ENCODE data around the gene ANKIB1.
"Not testable (repeated sequence)": the region's sequence is repeated elsewhere in the genome, so short reads cannot be mapped to it uniquely, and the experiment has no call there.

Gene ANKIB1

GRCh38 chr7:92333866-92334265 is 88.1 kb downstream of the ANKIB1 start:
- DNase-seq, result no peak

- DNase-seq, result no peak
Measured at GRCh38 chr7:92335574-92335973, 89.8 kb downstream of the ANKIB1 start.

DNA sequence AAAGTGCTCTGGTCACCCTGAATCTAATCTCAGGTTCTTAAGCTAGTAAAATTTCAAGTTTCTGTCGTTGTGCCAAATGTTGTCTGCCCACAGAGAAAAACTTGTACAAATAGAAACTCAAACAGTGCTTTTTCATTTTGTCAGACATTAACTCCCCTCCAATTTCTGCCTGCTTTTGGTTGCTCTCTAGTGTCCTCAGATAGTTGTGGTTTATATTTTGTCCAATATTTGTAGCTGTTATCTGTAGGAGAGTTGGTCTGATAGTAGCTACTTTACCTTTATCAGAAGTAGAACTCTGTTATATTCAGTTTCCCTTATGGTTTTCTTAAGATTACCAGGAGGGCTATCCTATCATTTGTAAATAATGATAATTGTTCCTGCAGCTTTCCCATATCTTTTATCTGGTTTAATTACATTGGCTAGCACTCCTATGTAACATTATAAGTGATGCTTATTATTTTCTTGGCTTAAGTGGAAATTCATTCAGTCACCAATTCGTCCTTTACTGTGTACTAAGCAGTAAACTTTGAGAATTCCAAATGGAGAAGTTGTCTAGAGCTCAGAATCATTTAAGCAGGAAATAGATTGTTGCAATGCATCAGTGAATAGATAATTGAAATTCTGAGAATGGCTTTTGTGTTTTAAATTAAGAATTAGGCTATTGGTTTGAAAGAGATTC is 91.0 kb downstream of the ANKIB1 start:
- no peak for DNase-seq

GRCh38 chr7:92340016-92340415 is 94.2 kb downstream of the ANKIB1 start:
- DNase-seq, result peak; percentile 12

GRCh38 chr7:92343714-92344113 is 97.9 kb downstream of the ANKIB1 start:
- no peak for DNase-seq

GRCh38 chr7:92352009-92352408 is 106.2 kb downstream of the ANKIB1 start:
- no peak for DNase-seq

- DNase-seq, result no peak
Measured at GRCh38 chr7:92354214-92354613, 108.4 kb downstream of the ANKIB1 start.

- DNase-seq, result no peak
Measured at GRCh38 chr7:92356406-92356805, 110.6 kb downstream of the ANKIB1 start.

GRCh38 chr7:92357260-92357659 is 111.5 kb downstream of the ANKIB1 start:
- DNase-seq, result no peak

DNA sequence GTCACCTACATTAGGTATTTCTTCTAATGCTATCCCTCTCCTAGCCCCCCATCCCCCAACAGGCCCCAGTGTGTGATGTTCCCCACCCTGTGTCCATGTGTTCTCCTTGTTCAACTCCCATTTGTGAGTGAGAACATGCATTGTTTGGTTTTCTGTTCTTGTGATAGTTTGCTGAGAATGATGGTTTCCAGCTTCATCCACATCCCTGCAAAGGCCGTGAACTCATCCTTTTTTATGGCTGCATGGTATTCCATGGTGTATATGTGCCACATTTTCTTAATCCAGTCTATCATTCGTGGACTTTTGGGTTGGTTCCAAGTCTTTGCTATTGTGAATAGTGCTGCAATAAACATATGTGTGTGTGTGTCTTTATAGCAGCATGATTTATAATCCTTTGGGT is 113.4 kb downstream of the ANKIB1 start:
- not testable (repeated sequence) for DNase-seq

- no peak for DNase-seq
Measured at GRCh38 chr7:92359801-92360200, 114.0 kb downstream of the ANKIB1 start.

GRCh38 chr7:92360387-92360786 is 114.6 kb downstream of the ANKIB1 start:
- DNase-seq, result no peak

- DNase-seq, result no peak
Measured at GRCh38 chr7:92362131-92362530, 116.4 kb downstream of the ANKIB1 start.

GRCh38 chr7:92366730-92367129 is 121.0 kb downstream of the ANKIB1 start:
- no peak for DNase-seq

DNA sequence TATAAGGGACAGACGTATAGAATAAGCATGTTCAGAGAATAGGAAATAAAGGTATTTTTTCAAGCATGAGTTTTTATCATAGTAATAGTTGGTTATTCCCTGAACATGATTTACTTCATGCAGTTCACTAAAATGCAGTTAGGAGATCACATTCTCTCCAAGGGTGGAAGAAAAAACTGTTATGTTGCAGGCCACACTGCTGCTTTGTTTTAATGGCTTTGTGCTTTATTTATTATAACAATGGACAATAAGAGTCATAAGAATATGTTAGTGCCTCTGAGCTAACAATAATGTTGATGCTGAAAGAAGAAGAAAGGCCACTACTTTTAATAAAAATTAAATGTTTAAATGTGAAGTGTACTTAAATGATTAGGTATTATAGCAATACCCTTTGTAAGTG is 123.0 kb downstream of the ANKIB1 start:
- peak; percentile 63 for DNase-seq

- DNase-seq, result no peak
Measured at GRCh38 chr7:92375013-92375412, 129.2 kb downstream of the ANKIB1 start.

DNA sequence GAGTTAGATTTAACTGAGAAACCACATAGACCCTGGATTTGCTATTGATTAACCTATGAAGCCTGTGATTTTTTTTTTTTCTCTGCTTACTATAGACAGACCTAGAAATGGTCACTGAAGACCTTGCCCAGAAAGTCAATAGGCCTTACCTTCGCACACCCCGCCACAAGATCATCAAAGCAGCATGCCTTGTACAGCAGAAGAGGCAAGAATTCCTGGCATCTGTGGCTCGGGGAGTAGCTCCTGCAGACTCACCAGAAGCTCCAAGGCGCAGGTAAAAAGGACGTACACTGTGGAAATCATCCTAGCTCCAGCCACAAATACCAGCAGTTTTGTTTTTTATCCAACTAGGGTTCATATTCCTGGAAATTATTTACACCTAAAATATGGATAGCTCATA is 145.3 kb downstream of the ANKIB1 start:
- no peak for DNase-seq

DNA sequence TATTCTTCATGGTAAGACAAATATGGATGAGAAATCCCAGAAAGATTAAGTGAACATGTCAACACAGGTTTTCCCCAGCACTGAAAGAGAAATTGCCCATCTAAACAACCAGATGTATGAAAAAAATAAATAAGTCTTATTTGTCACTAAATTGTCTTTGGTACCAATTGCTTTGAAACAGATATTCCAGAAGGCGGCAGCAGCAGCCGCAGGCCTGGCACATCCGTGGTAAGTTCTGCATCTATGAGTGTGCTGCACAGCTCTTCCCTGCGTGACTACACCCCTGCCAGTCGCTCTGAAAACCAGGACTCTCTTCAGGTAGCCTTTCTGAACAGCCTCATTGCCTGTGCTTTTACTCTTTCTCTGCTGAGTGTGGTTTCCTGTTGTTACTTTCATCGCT is 151.8 kb downstream of the ANKIB1 start:
- DNase-seq, result no peak

GRCh38 chr7:92400013-92400412 is 154.2 kb downstream of the ANKIB1 start:
- DNase-seq, result no peak

- no peak for DNase-seq
Measured at GRCh38 chr7:92402920-92403759, 157.4 kb downstream of the ANKIB1 start.

DNA sequence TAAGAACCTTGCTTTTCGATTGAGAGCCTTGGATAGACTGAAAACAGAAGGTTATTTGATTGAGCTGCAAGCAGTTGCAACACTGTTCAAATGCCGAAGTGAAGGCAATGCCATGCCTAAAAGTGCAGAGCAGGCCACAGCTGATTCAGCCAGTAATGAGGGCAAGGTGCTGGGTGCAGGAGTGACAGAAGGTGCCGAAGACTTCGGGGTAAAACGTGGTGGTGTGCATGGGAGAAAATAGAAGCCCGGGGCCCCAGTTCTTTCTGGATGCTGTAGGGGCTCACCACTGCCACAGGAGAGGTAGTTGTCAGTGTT is 157.9 kb downstream of the ANKIB1 start:
- DNase-seq, result no peak

DNA sequence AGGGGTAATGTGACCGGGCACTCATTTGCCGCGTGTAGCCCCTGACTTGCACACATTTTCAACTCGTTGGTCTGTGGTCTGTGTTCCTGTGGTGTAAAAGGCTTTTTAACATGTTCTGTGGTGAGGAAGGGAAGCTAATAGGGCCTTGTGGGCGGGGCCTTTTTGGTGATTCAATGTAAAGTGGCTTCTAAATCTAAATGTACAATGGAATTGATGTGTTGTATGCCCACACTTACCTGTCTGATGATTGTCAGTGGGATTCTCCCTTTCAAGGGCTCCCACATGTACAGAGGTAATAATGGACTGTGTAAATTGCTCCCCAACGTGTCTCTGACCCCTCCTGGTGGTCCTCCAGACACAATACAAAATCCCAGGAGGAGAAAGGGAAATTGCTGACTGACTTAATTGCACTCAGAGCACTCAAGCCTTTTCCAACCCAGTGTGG is 158.4 kb downstream of the ANKIB1 start:
- DNase-seq, result no peak

DNA sequence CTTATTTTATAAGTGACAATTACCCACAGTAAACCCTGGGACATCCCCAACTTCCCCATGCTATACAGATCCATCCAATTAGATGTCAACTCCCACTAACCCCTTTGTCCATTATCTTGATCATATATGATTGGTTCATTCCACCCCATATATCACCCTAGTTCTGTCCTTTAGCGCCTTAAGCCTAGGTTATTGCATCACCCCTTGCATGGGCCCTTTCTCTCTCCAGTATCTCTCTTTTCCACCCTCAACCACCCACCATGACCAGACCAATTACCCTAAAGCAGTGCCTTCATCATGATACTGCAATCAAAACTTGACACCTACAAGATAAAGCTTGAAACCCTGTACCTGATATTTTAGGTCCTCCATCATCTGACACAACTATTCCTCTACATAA is 163.6 kb downstream of the ANKIB1 start:
- no peak for DNase-seq

GRCh38 chr7:92410162-92410561 is 164.4 kb downstream of the ANKIB1 start:
- DNase-seq, result not testable (repeated sequence)

- DNase-seq, result no peak
Measured at GRCh38 chr7:92412745-92413144, 167.0 kb downstream of the ANKIB1 start.

Data from midbrain (tissue), 1 donor.